Mononuclear cell (primary cell): Measurements from ENCODE around the gene KLHL17. TPM values are rescaled to one million over a fixed set of nuclear protein-coding genes. Genes with fewer than 3 reads are reported as not detected.
"Not testable (repeated sequence)": the region's sequence is repeated elsewhere in the genome, so short reads cannot be mapped to it uniquely, and the experiment has no call there.

Source experiments
- H3K27me3 ChIP-seq: 2 replicates; pipeline ENCODE4 v1.6.0; 2011; ENCODE audit warnings: low read length, control low read depth; ENCODE audit not compliant: insufficient read depth
- H3K4me1 ChIP-seq: 2 replicates; pipeline ENCODE4 v1.5.1; 2011; ENCODE audit warnings: mild to moderate bottlenecking, low read length, control low read depth; ENCODE audit not compliant: insufficient read depth
- H3K4me3 ChIP-seq: 2 replicates; pipeline ENCODE4 v1.5.1; 2011; ENCODE audit warnings: mild to moderate bottlenecking, low read length, moderate library complexity
- H3K9me3 ChIP-seq: 2 replicates; pipeline ENCODE4 v1.5.1; 2011; ENCODE audit warnings: low read depth, mild to moderate bottlenecking, control low read depth, low read length
- total RNA-seq: library from RNA; depleted of rRNA; stranded (reverse); fragments of >200 nt; gene quantifications from one replicate; pipeline ENCODE4 v1.2.3, GENCODE V29; 2012

KLHL17 gene
- total RNA-seq, 1 donor: 2.2 TPM

- H3K4me3 ChIP-seq: no peak overlapping the region
Measured at GRCh38 chr1:982765-983436, 22.5 kb downstream of the KLHL17 start.

GRCh38 chr1:983798-984475, 23.6 kb downstream of the KLHL17 start:
- H3K27me3 ChIP-seq: no peaks in the 10 kb centered on the region
- no peaks in the 10 kb centered on the region for H3K9me3 ChIP-seq
- H3K4me3 ChIP-seq: no peak overlapping the region

More at GRCh38 chr1:982765-983436, 22.5 kb downstream of the KLHL17 start:
- Histone ChIP-seq H3K9me3 (no peaks in the 10 kb centered on the region), H3K27me3 (no peaks in the 10 kb centered on the region), H3K4me1 (no peaks in the 10 kb centered on the region)

GRCh38 chr1:984476-984814, 24.1 kb downstream of the KLHL17 start:
- Histone ChIP-seq H3K27me3 (peaks cover 2% of the 10 kb centered on the region), H3K4me1 (no peaks in the 10 kb centered on the region), H3K9me3 (no peaks in the 10 kb centered on the region), H3K4me3 (no peak overlapping the region)

More at GRCh38 chr1:983798-984475, 23.6 kb downstream of the KLHL17 start:
- no peaks in the 10 kb centered on the region for H3K4me1 ChIP-seq

GRCh38 chr1:985126-985525, 24.7 kb downstream of the KLHL17 start:
- no peaks in the 10 kb centered on the region for H3K9me3 ChIP-seq
- H3K27me3 ChIP-seq: peaks cover 2% of the 10 kb centered on the region
- no peaks in the 10 kb centered on the region for H3K4me1 ChIP-seq
- no peak overlapping the region for H3K4me3 ChIP-seq

- not testable (repeated sequence) for H3K9me3 ChIP-seq, H3K4me1 ChIP-seq, H3K27me3 ChIP-seq, H3K4me3 ChIP-seq
Measured at GRCh38 chr1:988061-988460, 27.7 kb downstream of the KLHL17 start.

- not testable (repeated sequence) for H3K4me3 ChIP-seq, H3K27me3 ChIP-seq, H3K4me1 ChIP-seq, H3K9me3 ChIP-seq
Measured at GRCh38 chr1:991275-991674, 30.9 kb downstream of the KLHL17 start.

- Histone ChIP-seq H3K27me3 (peaks cover 4% of the 10 kb centered on the region), H3K4me1 (no peaks in the 10 kb centered on the region), H3K4me3 (no peak overlapping the region), H3K9me3 (no peaks in the 10 kb centered on the region)
Measured at GRCh38 chr1:991895-992294, 31.5 kb downstream of the KLHL17 start.

- Histone ChIP-seq H3K27me3 (peaks cover 9% of the 10 kb centered on the region), H3K4me3 (no peak overlapping the region), H3K9me3 (no peaks in the 10 kb centered on the region), H3K4me1 (no peaks in the 10 kb centered on the region)
Measured at GRCh38 chr1:992362-992761, 32.0 kb downstream of the KLHL17 start.

GRCh38 chr1:993379-993995, 33.1 kb downstream of the KLHL17 start:
- Histone ChIP-seq H3K9me3 (no peaks in the 10 kb centered on the region), H3K27me3 (peaks cover 20% of the 10 kb centered on the region), H3K4me3 (no peak overlapping the region), H3K4me1 (peaks cover 4% of the 10 kb centered on the region)

- not testable (repeated sequence) for H3K4me3 ChIP-seq, H3K9me3 ChIP-seq
- peaks cover 20% of the 10 kb centered on the region for H3K27me3 ChIP-seq
- peaks cover 13% of the 10 kb centered on the region for H3K4me1 ChIP-seq
Measured at GRCh38 chr1:994546-994945, 34.2 kb downstream of the KLHL17 start.

- Histone ChIP-seq H3K4me1 (peaks cover 26% of the 10 kb centered on the region), H3K4me3 (no peak overlapping the region), H3K27me3 (peaks cover 28% of the 10 kb centered on the region)
Measured at GRCh38 chr1:995665-996633, 35.6 kb downstream of the KLHL17 start.

GRCh38 chr1:996851-997712, 36.7 kb downstream of the KLHL17 start:
- Histone ChIP-seq H3K27me3 (peaks cover 35% of the 10 kb centered on the region), H3K9me3 (no peaks in the 10 kb centered on the region), H3K4me1 (peaks cover 37% of the 10 kb centered on the region)

More at GRCh38 chr1:995665-996633, 35.6 kb downstream of the KLHL17 start:
- no peaks in the 10 kb centered on the region for H3K9me3 ChIP-seq

GRCh38 chr1:997713-997992, 37.3 kb downstream of the KLHL17 start:
- Histone ChIP-seq H3K4me1 (peaks cover 39% of the 10 kb centered on the region), H3K27me3 (peaks cover 38% of the 10 kb centered on the region), H3K9me3 (no peaks in the 10 kb centered on the region), H3K4me3 (no peak overlapping the region)

More at GRCh38 chr1:996851-997712, 36.7 kb downstream of the KLHL17 start:
- no peak overlapping the region for H3K4me3 ChIP-seq
